Left colon (tissue), 2 donors: ENCODE data around the gene OR2T34. TPM values are rescaled to one million over a fixed set of nuclear protein-coding genes. Genes with fewer than 3 reads are reported as not detected.
"Not testable (repeated sequence)": the region's sequence is repeated elsewhere in the genome, so short reads cannot be mapped to it uniquely, and the experiment has no call there.

Source experiments
- ATAC-seq: fragments of 200-7000 bp; cut with Tn5 transposase; one replicate; pipeline ENCODE4 v1.9.1; 2020; ENCODE audit warnings: mild to moderate bottlenecking, moderate library complexity
- DNase-seq, 2 donors: peaks; one replicate each; pipeline ENCODE4 v3.0.0-alpha.2; 2020
- intact Hi-C, 2 donors: fragments of 100-400 bp; cut with DNase I in 1 of 2; cut with micrococcal nuclease in 1 of 2; formaldehyde crosslinking; loops; one replicate each; pipeline versions ENCODE4 v1.11.2 to v1.14.0; 2022; cut with DNase I, micrococcal nuclease
- long read RNA-seq: library from polyadenylated mRNA; unstranded; transcript quantifications from one replicate; pipeline ENCODE4 v2.0.0, GENCODE V29; 2021
- total RNA-seq, 2 donors: library from RNA; stranded (reverse); fragmentation: NEBNext Ultra II Directional; extraction: Animal tissue kit (Norgen Biotek cat#: 25700); gene quantifications; one replicate each; pipeline ENCODE4 v1.2.1, GENCODE V29; 2021
- donor health status: DM: no; HTN: no; CAD: no.
- donor health status: DM: yes; HTN: yes; CAD: no.

Gene OR2T34
- not detected for total RNA-seq
- long read RNA-seq: 0 reads

DNA sequence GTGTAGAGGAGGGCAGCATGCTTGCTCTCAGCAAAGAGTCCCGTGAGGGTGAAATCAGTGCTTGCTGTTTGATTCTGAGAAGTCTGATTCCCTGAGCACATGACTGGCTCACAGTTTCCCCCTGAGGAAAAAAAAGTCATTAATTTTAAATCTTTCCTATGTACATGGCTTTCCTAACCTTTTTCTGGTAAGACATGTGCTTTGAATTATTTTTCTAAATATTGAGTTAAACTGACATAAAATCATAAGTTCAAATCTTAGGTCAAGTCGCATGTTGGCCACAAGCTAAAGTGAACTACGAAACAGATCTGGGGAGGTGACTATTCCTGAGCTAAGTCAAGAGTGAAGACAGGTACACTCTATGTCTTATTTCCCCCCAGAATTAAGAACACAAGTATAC lies at the start of gene OR2T34:
TSS of gene OR2T34 (minus strand) at position 101 of the 400 bp plus-strand sequence. CDS start at position 101, 0 bp downstream.
- ATAC-seq, intact Hi-C loops, DNase-seq: not testable (repeated sequence)

DNA sequence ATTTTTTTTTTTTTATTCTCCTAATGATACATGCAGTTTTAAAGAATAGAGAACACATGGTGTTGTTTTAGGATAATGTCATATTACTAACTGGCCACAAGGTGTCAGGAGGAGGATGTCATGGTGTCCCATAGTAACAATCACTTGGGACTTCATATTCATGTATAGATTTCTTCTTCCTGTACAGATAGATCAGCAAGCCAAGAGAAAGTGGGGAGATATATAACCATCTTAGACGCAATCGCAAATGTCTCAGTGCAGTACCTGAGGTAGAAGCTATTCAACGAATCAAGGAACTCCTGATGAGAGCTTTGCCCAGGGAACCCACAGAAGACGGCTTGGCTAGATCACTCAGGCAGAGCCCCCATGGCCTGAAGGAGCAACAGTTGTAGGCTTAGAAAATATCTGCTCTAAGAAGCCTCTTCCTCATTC lies 48.0 kb upstream of the OR2T34 start:
- peak; percentile 76 for ATAC-seq
- intact Hi-C loops: no loop called here
- no peak for DNase-seq

DNA sequence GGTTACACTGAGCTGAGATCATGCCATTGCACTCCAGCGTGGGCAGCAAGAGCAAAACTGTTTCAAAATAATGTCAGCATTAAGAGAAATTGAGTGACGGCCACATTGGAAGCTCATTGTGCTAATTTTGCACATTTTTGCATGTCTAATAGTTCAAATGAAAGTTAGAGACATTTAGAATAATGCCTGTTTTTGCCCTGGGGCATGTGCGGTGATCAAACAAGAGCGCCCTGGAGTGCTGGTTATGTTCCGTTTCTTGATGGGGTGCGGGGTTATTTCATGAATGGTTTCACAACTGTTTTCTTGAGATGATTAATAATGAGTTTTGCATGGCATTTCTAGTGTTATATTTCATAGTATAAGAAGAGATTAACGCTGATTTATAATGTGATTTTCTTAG lies 47.2 kb upstream of the OR2T34 start:
- intact Hi-C loops: no loop called here

GRCh38 chr1:248618878-248619277 lies 44.3 kb upstream of the OR2T34 start:
- peak in 1 of 2 donors; percentile 65 for DNase-seq
- ATAC-seq: peak; percentile 27
- intact Hi-C loops: no loop called here

More for the DNA sequence above, 47.2 kb upstream of the OR2T34 start:
- DNase-seq (no peak), ATAC-seq (no peak)

- DNase-seq: no peak
- ATAC-seq: no peak
- intact Hi-C loops: no loop called here
These were observed 43.6 kb upstream of the OR2T34 start for GRCh38 chr1:248618119-248618518.

- no peak for DNase-seq
- ATAC-seq: no peak
- intact Hi-C loops: no loop called here
These were observed 39.2 kb upstream of the OR2T34 start for GRCh38 chr1:248613742-248614141.

GRCh38 chr1:248611883-248612414 lies 37.4 kb upstream of the OR2T34 start:
- no peak for ATAC-seq
- intact Hi-C loops: no loop called here
- no peak for DNase-seq

DNA sequence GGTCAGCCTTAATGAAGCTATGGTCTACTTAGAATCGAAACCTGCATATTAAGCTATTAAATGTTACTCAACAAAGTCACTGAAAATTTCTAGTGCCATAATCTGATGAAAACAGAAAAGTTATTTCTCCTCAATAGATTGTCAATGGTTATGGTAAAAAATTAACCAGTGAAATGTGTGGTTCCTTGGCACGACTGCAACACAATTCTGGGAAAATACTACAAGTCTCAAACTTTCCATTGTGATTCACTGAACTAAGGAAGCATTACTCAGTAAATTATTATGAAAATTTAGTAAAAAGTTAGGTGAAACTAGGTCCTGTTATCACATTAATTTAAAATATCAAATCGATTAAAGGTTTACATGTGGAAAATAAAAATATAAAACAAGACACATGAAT lies 35.7 kb upstream of the OR2T34 start:
- DNase-seq: no peak
- intact Hi-C loops: no loop called here
- ATAC-seq: no peak

DNA sequence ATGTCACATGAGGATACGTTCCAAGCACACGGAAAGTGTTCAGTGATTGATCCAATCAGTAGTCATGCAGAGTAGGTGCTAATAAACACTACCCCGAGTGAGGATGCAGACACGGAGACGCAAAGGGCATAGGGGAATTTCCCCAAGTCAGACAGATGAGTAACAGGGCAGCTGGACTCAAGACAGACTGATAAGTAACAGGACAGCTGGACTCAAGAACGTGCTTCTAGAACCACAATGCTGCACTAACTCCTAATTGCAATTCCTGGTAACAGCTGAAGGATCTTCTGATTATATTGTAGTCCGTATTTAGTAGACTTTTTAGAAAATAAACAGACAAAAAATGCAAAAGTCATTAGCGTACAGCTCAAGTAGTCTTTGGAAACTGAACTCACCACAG lies 24.8 kb upstream of the OR2T34 start:
- ATAC-seq: no peak
- no peak for DNase-seq
- intact Hi-C loops: no loop called here

DNA sequence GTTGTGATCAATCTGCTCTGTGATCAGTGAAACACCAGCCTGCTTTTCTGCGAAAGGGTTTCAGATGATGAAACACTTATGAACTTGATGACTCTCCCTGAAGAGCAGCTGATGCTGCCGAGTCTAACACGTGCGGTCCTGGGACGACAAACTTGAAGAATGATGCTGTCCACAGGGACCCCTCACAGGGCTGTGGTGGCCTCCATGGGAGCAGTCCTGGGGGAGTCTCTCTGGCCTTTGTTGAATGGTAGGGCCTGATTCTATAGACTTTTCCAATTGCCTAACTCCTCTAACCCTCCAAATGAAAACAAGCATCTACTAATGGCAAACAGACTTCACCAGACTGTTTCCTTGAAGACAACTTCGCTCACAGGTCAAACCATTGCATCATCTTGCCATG lies 23.0 kb upstream of the OR2T34 start, which contains the start of gene OR2T10:
TSS of gene OR2T10 (minus strand) at position 112 of the 400 bp plus-strand sequence. CDS start 3,932 bp downstream, outside the sequence.
- no peak for DNase-seq
- ATAC-seq: no peak
- intact Hi-C loops: no loop called here

- DNase-seq (no peak), ATAC-seq (no peak)
- intact Hi-C loops: no loop called here
These were observed 22.1 kb upstream of the OR2T34 start for GRCh38 chr1:248596615-248597014.

DNA sequence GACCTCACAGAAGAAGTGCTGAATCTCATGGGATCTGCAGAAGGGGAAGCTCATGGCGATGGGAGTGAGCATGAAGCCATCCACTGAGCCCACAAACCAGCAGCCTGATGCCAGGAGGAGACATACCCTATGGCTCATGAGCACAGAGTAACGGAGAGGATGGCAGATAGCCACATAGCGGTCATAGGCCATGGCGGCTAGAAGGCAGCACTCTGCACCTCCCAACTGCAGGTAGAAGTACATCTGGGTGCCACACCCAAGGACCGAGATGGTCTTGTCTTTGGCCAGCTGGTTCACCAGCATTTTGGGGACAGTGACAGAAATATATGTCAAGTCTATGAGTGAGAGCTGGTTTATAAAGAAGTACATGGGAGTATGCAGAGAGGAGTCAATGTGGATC lies 18.7 kb upstream of the OR2T34 start:
- ATAC-seq (no peak), DNase-seq (no peak)
- intact Hi-C loops: no loop called here

- DNase-seq (no peak), ATAC-seq (no peak)
- intact Hi-C loops: no loop called here
These were observed 18.1 kb upstream of the OR2T34 start for GRCh38 chr1:248592655-248593054.

GRCh38 chr1:248590055-248590454 lies 15.5 kb upstream of the OR2T34 start:
- DNase-seq (no peak), ATAC-seq (no peak)
- intact Hi-C loops: no loop called here

- DNase-seq (no peak), ATAC-seq (no peak)
- intact Hi-C loops: no loop called here
These were observed 14.8 kb upstream of the OR2T34 start for GRCh38 chr1:248589334-248589733.

GRCh38 chr1:248585266-248585665 lies 10.7 kb upstream of the OR2T34 start:
- ATAC-seq (no peak), DNase-seq (no peak)
- intact Hi-C loops: no loop called here

GRCh38 chr1:248576260-248576980 lies 1.9 kb upstream of the OR2T34 start:
- ATAC-seq (no peak), DNase-seq (no peak)
- intact Hi-C loops: no loop called here

DNA sequence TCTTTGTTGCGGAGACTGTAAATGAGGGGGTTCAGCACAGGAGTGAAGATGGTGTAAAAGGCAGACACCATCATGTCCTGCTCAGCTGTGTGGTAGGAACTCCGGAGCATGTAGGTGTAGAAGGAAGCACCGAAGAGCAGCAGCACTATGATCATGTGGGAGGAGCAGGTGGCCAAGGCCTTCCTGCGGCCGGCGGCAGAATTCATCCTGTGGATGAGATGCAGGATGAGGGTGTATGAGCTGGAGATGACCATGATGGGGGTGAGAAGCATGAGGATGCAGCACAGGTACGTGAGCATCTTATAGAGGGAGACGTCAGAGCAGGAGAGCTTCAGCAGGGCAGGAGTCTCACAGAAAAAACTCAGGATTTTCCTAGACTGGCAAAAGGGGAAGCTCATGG lies 701 bp downstream of the OR2T34 start:
- ATAC-seq, DNase-seq, intact Hi-C loops: not testable (repeated sequence)

GRCh38 chr1:248572049-248572448 lies 2.5 kb downstream of the OR2T34 start:
- intact Hi-C loops, DNase-seq, ATAC-seq: not testable (repeated sequence)

DNA sequence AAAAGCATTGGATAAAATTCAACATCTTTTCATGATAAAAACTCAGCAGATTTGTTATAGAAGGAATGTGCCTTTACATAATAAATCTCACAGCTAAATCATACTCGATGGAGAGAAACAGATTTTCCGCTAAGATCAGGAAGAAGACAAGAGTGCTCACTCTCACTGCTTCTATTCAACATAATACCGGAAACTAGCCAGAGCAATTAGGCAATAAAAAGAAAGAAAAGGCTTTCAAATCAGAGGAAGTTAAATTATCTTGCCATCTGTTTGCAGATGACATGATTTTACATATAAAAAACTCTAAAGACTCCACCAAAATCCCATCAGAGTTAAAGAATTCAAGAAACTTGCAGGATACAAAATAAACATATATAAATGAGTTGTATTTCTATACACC lies 3.7 kb downstream of the OR2T34 start:
- intact Hi-C loops, ATAC-seq: not testable (repeated sequence)

More for the DNA sequence above, 3.7 kb downstream of the OR2T34 start:
- DNase-seq: not testable (repeated sequence)
